Mesothelial cell of epicardium (in vitro differentiated cells): ENCODE measurements around the gene CYYR1. TPM values are rescaled to one million over a fixed set of nuclear protein-coding genes. Genes with fewer than 3 reads are reported as not detected.
"Not testable (repeated sequence)": the region's sequence is repeated elsewhere in the genome, so short reads cannot be mapped to it uniquely, and the experiment has no call there.

ENCODE experiments used
- DNase-seq, 2 experiments: peaks; one replicate each; pipeline ENCODE4 v3.0.0; 2021; ENCODE audit warnings: low spot score in 2 of 2; ENCODE audit not compliant: unreplicated experiment in 2 of 2
- H3K27ac Mint-ChIP-seq: 2 replicates; pipeline ENCODE4 v1.8.0; 2021; ENCODE audit warnings: mixed read lengths
- H3K27me3 Mint-ChIP-seq: 2 replicates; pipeline ENCODE4 v1.8.0; 2021; ENCODE audit warnings: low read depth, mixed read lengths
- H3K36me3 Mint-ChIP-seq: 2 replicates; pipeline ENCODE4 v1.8.0; 2021; ENCODE audit warnings: mixed read lengths
- H3K4me1 Mint-ChIP-seq: 2 replicates; pipeline ENCODE4 v1.8.0; 2021; ENCODE audit warnings: mixed read lengths
- H3K4me3 Mint-ChIP-seq: 2 replicates; pipeline ENCODE4 v1.8.0; 2021; ENCODE audit warnings: mild to moderate bottlenecking, moderate library complexity, mixed read lengths
- H3K9me3 Mint-ChIP-seq: 2 replicates; pipeline ENCODE4 v1.8.0; 2021; ENCODE audit warnings: mixed read lengths
- CTCF ChIP-seq: fragments of 200-600 bp; sonication (generic); IDR thresholded peaks from one replicate; pipeline ENCODE4 v1.5.0; 2021; ENCODE audit warnings: antibody characterized with exemption; ENCODE audit not compliant: unreplicated experiment
- total RNA-seq: library from RNA; stranded (reverse); gene quantifications from 3 replicates; pipeline ENCODE4 v1.2.1, GENCODE V29; 2021

The CYYR1 gene
- total RNA-seq, 1 donor from 2014 or later = 19.3 TPM

- H3K36me3 Mint-ChIP-seq = no peaks in the 10 kb centered on the region
- no peaks in the 10 kb centered on the region for H3K27me3 Mint-ChIP-seq
- peaks cover 14% of the 10 kb centered on the region for H3K9me3 Mint-ChIP-seq
- no peak for TF ChIP-seq CTCF
- no peak for DNase-seq
- no peak overlapping the region for H3K27ac Mint-ChIP-seq
- no peak overlapping the region for H3K4me3 Mint-ChIP-seq
- H3K4me1 Mint-ChIP-seq = peaks cover 5% of the 10 kb centered on the region
Measured at GRCh38 chr21:26461500-26461899, 111.6 kb downstream of the CYYR1 start.

DNA sequence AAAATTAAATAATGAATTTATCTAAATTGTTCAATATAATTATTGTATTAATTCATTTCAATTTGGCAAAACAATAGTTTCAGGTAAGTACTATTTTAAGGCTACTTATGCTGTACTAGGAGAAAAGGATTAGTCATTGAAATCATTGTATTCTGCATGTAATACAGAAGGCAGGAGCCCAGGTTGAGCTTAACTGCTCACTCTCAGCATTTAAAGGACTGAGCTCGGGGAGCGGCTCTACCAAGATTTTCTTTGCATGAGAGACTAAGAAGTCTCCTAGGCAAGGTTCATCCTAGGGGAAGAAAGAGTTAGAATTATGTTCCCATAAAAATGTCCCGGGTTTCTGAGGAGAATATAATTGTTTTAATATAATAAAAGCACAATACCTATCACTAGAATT lies 112.5 kb downstream of the CYYR1 start:
- peaks cover 14% of the 10 kb centered on the region for H3K9me3 Mint-ChIP-seq
- TF ChIP-seq CTCF = no peak
- no peak overlapping the region for H3K4me3 Mint-ChIP-seq
- H3K27ac Mint-ChIP-seq = no peak overlapping the region
- no peaks in the 10 kb centered on the region for H3K36me3 Mint-ChIP-seq
- peaks cover 5% of the 10 kb centered on the region for H3K4me1 Mint-ChIP-seq
- DNase-seq = no peak
- no peaks in the 10 kb centered on the region for H3K27me3 Mint-ChIP-seq

GRCh38 chr21:26458854-26459253 lies 114.2 kb downstream of the CYYR1 start:
- H3K27ac Mint-ChIP-seq, H3K4me3 Mint-ChIP-seq, H3K36me3 Mint-ChIP-seq, H3K27me3 Mint-ChIP-seq, H3K4me1 Mint-ChIP-seq, DNase-seq: not testable (repeated sequence)
- H3K9me3 Mint-ChIP-seq = peaks cover 14% of the 10 kb centered on the region

DNA sequence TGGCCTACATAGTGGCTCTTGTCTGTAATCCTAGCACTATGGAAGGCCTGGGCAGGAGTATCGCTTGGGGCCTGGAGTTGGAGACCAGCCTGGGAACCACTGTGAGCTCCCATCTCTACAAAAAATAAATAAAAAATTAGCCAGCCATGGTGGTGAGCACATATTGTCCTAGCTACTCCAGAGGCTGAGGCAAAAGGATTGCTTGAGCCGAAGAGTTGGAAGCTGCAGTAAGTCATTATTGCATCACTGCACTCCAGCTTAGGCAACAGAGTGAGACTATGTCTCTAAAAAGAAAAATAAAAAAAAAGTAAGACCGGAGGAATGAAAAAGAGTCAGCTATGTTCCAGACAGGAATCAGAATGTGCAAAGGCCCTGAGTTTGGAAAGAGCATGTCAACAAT lies 115.3 kb downstream of the CYYR1 start:
- Mint-ChIP-seq H3K27ac (no peak overlapping the region), H3K9me3 (peaks cover 14% of the 10 kb centered on the region), H3K27me3 (no peaks in the 10 kb centered on the region), H3K4me3 (no peak overlapping the region), H3K4me1 (peaks cover 10% of the 10 kb centered on the region), H3K36me3 (no peaks in the 10 kb centered on the region)
- DNase-seq = no peak
- TF ChIP-seq CTCF = no peak

DNA sequence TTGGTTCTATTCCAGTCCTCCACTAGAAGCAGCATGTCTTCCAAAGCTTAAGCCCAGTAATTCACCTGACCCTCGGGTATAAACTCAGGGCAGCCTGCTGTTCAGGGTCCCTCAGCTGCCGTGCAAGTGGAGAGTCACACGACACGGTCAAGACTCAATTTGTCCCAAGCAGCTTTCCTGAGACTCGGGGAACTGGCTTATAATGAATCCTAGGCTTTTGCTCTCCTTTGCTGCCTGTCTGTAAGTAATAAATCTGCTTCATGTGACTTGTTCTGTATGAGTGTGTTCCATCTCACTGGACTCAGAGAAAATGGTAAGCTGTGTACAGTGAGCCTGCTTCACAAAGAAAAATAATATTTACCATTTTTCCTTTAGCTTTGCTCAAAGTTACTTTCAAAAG lies 119.8 kb downstream of the CYYR1 start:
- Mint-ChIP-seq H3K4me3 (no peak overlapping the region), H3K27me3 (no peaks in the 10 kb centered on the region), H3K27ac (peak overlapping the region; percentile 39), H3K4me1 (peaks cover 29% of the 10 kb centered on the region), H3K36me3 (no peaks in the 10 kb centered on the region), H3K9me3 (no peaks in the 10 kb centered on the region)
- no peak for DNase-seq
- no peak for TF ChIP-seq CTCF

- Mint-ChIP-seq H3K27ac (no peak overlapping the region), H3K4me1 (peaks cover 43% of the 10 kb centered on the region), H3K4me3 (no peak overlapping the region), H3K27me3 (no peaks in the 10 kb centered on the region), H3K36me3 (no peaks in the 10 kb centered on the region), H3K9me3 (no peaks in the 10 kb centered on the region)
- no peak for TF ChIP-seq CTCF
- DNase-seq = no peak
Measured at GRCh38 chr21:26451081-26451740, 121.9 kb downstream of the CYYR1 start.
